ENCODE measurements around the gene TMEM98.
A peak's percentile ranks its signal among the peaks of the same experiment; 100 is the strongest.

TMEM98 gene

GRCh38 chr17:32941419-32942032 lies 13.6 kb downstream of the TMEM98 start:
- peak; percentile 23 to 30 (median 29) for TF ChIP-seq CTCF (IDR thresholded peaks at IDR 0.05; ENCODE audit: unreplicated experiment in 3 of 3)
- H3K27ac Mint-ChIP-seq = no peak overlapping the region
- peaks cover 2% of the 10 kb centered on the region for H3K9me3 Mint-ChIP-seq
- H3K27me3 Mint-ChIP-seq (ENCODE audit: low read depth) = no peaks in the 10 kb centered on the region
- H3K4me3 Mint-ChIP-seq = no peak overlapping the region
- peaks cover 8% of the 10 kb centered on the region for H3K4me1 Mint-ChIP-seq
- peaks cover 67% of the 10 kb centered on the region for H3K36me3 Mint-ChIP-seq (ENCODE audit: low read depth)

- Mint-ChIP-seq H3K4me1 (peaks cover 5% of the 10 kb centered on the region), H3K27ac (no peak overlapping the region), H3K27me3 (ENCODE audit: low read depth) (no peaks in the 10 kb centered on the region), H3K36me3 (ENCODE audit: low read depth) (peaks cover 55% of the 10 kb centered on the region), H3K9me3 (peaks cover 2% of the 10 kb centered on the region), H3K4me3 (no peak overlapping the region)
- TF ChIP-seq CTCF (IDR thresholded peaks at IDR 0.05; ENCODE audit: unreplicated experiment in 3 of 3) = no peak
These were observed 15.3 kb downstream of the TMEM98 start for GRCh38 chr17:32943206-32943605.

GRCh38 chr17:32943647-32944191 lies 15.8 kb downstream of the TMEM98 start:
- Mint-ChIP-seq H3K27me3 (ENCODE audit: low read depth) (no peaks in the 10 kb centered on the region), H3K36me3 (ENCODE audit: low read depth) (peaks cover 50% of the 10 kb centered on the region), H3K9me3 (peaks cover 2% of the 10 kb centered on the region), H3K4me3 (no peak overlapping the region), H3K27ac (no peak overlapping the region), H3K4me1 (peaks cover 5% of the 10 kb centered on the region)
- no peak for TF ChIP-seq CTCF (IDR thresholded peaks at IDR 0.05; ENCODE audit: unreplicated experiment in 3 of 3)

GRCh38 chr17:32944248-32945020 lies 16.5 kb downstream of the TMEM98 start:
- Mint-ChIP-seq H3K27me3 (ENCODE audit: low read depth) (no peaks in the 10 kb centered on the region), H3K4me1 (peaks cover 5% of the 10 kb centered on the region), H3K4me3 (no peak overlapping the region), H3K9me3 (peaks cover 2% of the 10 kb centered on the region), H3K36me3 (ENCODE audit: low read depth) (peaks cover 43% of the 10 kb centered on the region), H3K27ac (no peak overlapping the region)
- no peak for TF ChIP-seq CTCF (IDR thresholded peaks at IDR 0.05; ENCODE audit: unreplicated experiment in 3 of 3)

- H3K27me3 Mint-ChIP-seq (ENCODE audit: low read depth) = no peaks in the 10 kb centered on the region
- H3K27ac Mint-ChIP-seq = peak overlapping the region in 1 of 3 experiments; percentile 8
- no peak overlapping the region for H3K4me3 Mint-ChIP-seq
- H3K9me3 Mint-ChIP-seq = no peaks in the 10 kb centered on the region
- H3K36me3 Mint-ChIP-seq (ENCODE audit: low read depth) = peaks cover 23% of the 10 kb centered on the region
- H3K4me1 Mint-ChIP-seq = peaks cover 5% of the 10 kb centered on the region
- no peak for TF ChIP-seq CTCF (IDR thresholded peaks at IDR 0.05; ENCODE audit: unreplicated experiment in 3 of 3)
These were observed 18.6 kb downstream of the TMEM98 start for GRCh38 chr17:32946375-32947135.

Measured in nephron (organoid).